ENCODE results near the gene SPOUT1.
"Not testable (repeated sequence)": the region's sequence is repeated elsewhere in the genome, so short reads cannot be mapped to it uniquely, and the experiment has no call there.

The SPOUT1 gene

DNA sequence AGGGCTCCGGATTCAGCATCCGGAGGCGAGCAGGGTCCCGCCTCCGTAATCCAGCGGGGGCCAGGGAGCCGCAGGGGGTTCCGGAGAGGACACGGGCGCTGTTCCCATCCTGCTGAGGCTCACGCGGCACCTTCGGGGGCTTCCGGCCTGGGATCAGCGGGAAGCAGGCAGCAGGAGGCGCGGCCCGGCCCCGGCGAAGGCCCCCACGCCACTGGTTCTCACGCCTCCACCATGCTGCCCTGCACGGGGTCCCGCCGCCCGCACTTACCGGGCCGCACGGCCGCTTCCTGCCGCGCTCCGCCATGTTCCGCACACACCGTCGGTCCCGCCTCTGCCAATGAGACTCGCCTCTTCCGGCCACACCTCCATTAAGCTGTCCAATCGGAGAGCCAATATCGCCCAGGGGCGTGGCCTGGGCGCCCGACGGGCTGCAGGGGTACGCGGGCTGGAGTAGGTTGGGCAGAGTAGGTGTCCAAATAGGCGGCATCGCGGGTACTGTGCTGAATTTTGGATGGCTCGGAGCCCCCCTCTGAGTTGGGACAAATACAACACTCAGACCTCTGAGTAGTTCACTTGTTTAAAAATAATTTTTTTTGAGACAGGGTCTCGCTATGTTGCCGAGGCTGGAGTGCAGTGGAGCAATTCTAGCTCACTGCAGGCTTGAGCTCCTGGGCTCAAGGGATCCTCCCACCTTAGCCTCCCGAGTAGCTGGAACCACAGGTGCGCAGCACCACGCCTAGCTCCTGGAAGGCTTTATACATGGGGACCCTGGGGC, at the start of gene SPOUT1:
Gene SPOUT1 (minus strand): TSS at position 318 of the 775 bp plus-strand sequence. CDS start 14 bp downstream, at position 304.
- peak; percentile 95 for DNase-seq (ENCODE audit: low spot score)

- peak; percentile 63 for DNase-seq (ENCODE audit: low spot score)
Observed at GRCh38 chr9:128877852-128878251, 48.3 kb upstream of the SPOUT1 start.

DNA sequence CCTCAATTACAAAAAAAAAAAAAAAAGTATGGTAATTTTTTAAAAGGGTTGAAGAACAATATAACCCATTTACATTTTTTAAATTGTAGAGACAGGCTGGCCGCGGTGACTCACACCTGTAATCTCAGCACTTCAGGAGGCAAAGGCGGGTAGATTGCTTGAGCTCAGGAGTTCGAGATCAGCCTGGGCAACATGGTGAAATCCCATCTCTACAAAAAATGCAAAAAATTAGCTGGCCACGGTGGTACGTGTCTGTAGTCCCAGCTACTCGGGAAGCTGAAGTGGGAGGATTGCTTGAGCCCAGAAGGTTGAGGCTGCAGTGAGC, 41.3 kb upstream of the SPOUT1 start:
- not testable (repeated sequence) for DNase-seq (ENCODE audit: low spot score)

GRCh38 chr9:128870128-128870940, 40.7 kb upstream of the SPOUT1 start:
- DNase-seq (ENCODE audit: low spot score): no peak

GRCh38 chr9:128863647-128864046, 34.1 kb upstream of the SPOUT1 start:
- DNase-seq (ENCODE audit: low spot score): peak; percentile 87

DNA sequence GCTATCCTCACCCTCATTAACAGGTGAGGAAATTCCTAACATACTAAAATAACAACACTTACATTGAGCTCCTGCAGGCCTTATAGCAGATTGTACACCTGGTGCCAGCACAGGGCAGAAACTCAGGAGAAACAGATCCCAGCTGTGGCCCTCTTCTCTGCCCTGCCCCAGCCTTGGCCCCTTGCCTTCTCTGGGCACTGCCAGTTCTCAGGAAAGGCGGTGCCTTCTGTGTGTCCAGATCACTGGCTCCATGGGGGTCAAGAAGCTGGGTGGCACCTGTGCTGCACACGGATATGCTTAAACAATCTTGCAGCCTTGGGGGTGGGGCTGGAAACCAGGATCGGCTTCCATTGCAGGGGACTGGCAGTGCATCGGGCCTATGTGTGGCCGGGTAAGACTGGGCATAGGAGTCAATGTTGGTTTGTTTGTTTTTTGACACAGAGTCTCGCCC, 32.8 kb upstream of the SPOUT1 start:
- no peak for DNase-seq (ENCODE audit: low spot score)

GRCh38 chr9:128861501-128861900, 31.9 kb upstream of the SPOUT1 start:
- no peak for DNase-seq (ENCODE audit: low spot score)

GRCh38 chr9:128860937-128861336, 31.3 kb upstream of the SPOUT1 start:
- DNase-seq (ENCODE audit: low spot score): no peak

DNA sequence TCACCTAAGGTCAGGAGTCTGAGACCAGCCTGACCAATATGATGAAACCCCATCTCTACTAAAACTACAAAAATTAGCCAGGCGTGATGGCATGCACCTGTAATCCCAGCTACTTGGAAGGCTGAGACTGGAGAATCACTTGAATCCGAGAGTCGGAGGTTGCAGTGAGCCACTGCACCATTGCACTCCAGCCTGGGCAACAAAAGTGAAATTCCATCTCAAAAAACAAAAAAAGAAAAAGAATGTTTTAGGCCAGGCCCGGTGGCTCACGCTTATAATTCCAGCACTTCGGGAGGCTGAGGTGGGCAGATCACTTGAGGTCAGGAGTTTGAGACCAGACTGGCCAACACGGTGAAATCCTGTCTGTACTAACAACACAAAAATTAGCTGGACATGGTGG, 28.9 kb upstream of the SPOUT1 start:
- DNase-seq (ENCODE audit: low spot score): not testable (repeated sequence)

DNA sequence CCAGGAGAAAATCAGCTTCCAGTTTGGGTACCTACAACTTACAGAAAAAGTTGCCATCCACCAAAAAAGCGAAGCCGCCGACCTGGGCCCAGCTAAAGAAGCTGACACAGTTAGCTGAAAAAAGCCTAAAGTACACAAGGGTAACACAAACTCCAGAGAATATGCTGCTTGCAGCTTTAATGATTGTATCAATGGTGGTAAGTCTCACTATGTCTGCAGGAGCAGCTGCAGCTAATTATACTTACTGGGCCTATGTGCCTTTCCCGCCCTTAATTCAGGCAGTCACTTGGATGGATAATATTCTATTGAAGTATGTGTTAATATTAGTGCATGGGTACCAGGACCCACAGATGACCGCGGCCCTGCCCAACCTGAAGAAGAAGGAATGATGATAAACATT, 24.9 kb upstream of the SPOUT1 start:
- not testable (repeated sequence) for DNase-seq (ENCODE audit: low spot score)

GRCh38 chr9:128852646-128853045, 23.1 kb upstream of the SPOUT1 start:
- DNase-seq (ENCODE audit: low spot score): not testable (repeated sequence)

- peak; percentile 51 for DNase-seq (ENCODE audit: low spot score)
Observed at GRCh38 chr9:128851779-128852600, 22.4 kb upstream of the SPOUT1 start.

DNA sequence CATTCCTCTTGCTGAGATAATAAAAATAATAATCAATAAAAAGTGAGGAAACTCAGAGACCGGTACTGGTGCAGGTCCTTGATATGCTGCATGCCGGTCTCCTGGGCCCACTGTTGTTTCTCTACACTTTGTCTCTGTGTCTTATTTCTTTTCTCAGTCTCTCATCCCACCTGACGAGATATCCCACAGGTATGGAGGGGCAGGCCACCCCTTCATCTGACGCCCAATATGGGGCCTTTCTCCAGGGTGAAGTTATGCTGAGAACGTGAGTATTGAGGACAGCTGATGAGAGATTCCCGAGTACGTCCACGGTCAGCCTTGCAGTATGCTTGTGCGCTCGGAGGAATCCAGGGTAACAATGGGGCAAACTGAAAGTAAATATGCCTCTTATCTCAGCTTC, 21.4 kb upstream of the SPOUT1 start:
- not testable (repeated sequence) for DNase-seq (ENCODE audit: low spot score)

DNA sequence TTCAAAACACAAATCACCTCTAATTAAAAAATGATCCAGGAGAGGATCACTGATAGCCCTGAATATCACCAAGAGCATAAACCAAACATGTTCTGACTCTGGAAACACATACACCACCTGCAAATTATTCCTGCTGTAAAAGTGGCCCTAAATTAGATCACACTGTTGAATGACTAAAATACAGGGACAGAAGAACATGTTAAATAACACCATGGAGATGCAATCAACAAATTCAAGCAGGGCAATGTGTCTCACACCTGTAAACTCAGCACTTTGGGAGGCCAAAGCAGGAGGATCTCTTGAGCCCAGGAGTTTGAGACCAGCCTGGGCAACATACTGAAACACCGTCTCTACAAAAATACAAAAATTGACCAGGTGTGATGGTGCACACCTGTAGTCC, 18.2 kb upstream of the SPOUT1 start:
- DNase-seq (ENCODE audit: low spot score): no peak

GRCh38 chr9:128846680-128847030, 17.1 kb upstream of the SPOUT1 start:
- DNase-seq (ENCODE audit: low spot score): no peak

DNA sequence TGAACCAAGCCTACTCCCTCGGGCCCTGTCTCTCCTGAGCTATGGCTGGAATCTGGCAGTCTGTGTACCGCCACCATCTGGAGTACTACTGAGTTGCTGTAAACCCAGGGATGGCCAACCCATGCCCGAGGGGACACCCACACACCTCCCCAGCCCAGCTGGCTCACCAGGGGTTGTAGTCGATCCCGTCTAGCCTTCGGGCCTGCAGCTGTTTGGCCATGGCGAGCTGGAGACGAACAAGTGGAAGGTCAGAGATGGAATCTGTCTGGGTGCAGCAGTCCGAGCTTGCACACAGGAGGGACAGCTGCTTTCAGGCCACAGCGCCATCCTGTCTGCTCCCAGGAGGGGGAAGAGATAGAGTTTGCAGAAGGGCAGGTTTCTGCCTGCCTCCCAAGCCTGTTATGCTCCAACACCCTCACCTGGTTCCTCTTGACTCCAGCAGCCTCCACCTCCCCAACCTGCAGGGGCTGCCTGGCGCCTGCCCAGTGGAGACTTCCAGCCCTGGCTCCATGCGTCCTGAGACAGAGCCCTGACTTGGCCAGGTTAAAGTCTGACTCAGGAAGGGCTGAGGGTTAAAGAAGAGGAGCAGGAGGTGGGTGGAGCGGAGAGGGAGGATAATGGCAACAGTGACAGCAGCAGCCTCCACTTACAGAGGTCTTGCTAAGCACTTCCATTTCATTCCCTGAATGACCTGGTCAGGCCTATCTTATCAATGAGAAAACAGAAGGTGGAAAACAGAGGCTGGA, 15.8 kb upstream of the SPOUT1 start:
- DNase-seq (ENCODE audit: low spot score): no peak

DNA sequence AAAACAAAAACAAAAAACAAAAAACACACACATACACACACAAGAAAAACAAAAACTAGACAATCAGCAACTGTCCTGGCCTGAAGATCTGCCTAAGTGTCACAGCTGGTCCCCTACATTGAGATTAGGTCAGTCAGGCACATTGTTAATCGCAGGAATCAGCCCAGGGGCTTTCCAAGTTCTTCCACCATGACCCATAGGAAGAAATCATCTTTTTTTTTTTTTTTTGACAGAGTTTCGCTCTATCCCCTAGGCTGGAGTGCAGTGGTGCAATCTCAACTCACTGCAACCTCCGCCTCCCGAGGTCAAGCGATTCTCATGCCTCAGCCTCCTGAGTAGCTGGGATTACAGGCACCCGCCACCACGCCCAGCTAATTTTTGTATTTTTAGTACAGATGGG, 13.6 kb upstream of the SPOUT1 start:
- not testable (repeated sequence) for DNase-seq (ENCODE audit: low spot score)

GRCh38 chr9:128841694-128842492, 12.3 kb upstream of the SPOUT1 start:
- no peak for DNase-seq (ENCODE audit: low spot score)

DNA sequence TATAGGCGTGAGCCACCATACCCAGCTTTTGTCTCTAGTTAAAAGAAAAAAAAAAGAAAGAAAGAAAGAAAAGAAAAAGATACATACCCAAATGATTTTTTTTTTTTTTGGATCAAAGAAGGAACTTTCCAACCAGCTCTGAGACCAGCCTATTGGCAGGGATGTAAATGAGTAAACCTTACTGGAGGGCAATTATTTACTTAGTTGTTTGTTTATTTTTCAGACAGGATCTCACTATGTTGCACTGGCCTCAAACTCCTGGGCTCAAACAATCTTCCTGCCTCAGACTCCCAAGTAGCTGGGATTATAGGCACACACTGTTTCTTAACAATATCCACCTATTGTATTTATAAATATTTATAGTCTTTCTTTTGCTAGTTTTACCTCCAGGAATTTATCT, 10.9 kb upstream of the SPOUT1 start:
- no peak for DNase-seq (ENCODE audit: low spot score)

DNA sequence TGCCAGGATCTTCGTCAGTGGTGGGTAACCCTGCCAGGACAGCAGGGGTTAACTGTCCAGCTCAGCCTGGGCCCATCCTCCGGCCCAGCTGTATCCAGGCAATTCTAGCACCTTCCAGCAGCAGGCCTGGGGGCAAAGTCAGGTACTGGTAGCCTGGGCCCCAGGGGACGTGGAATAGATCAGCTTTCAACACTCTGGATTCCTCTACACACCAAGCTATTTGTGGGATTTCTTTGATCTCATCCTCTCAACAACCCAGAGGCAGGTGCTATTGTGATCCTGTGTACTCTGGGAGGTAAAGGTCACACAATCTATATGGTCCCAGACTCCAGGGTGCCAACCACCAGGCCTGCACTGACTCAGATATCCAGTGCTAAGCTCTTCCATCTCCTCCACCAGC, 8.7 kb upstream of the SPOUT1 start:
- DNase-seq (ENCODE audit: low spot score): no peak
